K562 (cell line): Measurements from ENCODE around the gene SMCHD1. TPM values are rescaled to one million over a fixed set of nuclear protein-coding genes. Genes with fewer than 3 reads are reported as not detected.
A peak's percentile ranks its signal among the peaks of the same experiment; 100 is the strongest.

Experiments
- ATAC-seq: fragments of 200-7000 bp; cut with Tn5 transposase; 3 replicates; pipeline ENCODE4 v1.9.1; 2020; ENCODE audit warnings: moderate library complexity
- BruUV-seq: library from RNA; stranded (reverse); fragments of 400-500 nt; replicated peaks from 2 replicates; lab custom pipeline; 2021; lab: Mats Ljungman, UMichigan
- CTCF ChIA-PET: fragments of 300-600 bp; formaldehyde crosslinking; extraction: SDS; loops from one replicate; lab custom pipeline; 2021; ENCODE audit warnings: low intra/inter-chr PET ratio; lab: Yijun Ruan, JAX
- POLR2A ChIA-PET: fragments of 300-600, 350-650 bp; sonication (Branson Sonifier 250); formaldehyde crosslinking; extraction: SDS; loops from one replicate; lab custom pipeline; 2021; ENCODE audit warnings: antibody characterized with exemption, inconsistent platforms; lab: Yijun Ruan, JAX
- DNase-seq, 4 experiments: peaks; one replicate each; pipeline versions ENCODE4 v3.0.0 to v3.0.0-alpha.2; 2011 to 2018; ENCODE audit warnings: low spot score in 3 of 4, mixed read lengths in 3 of 4; ENCODE audit errors: extremely low read depth in 1 of 4
- FAIRE-seq: peaks from 2 replicates; lab custom pipeline; 2011; peaks lifted over from hg19 to GRCh38; lab: Jason Lieb, UNC
- H2AFZ ChIP-seq: 2 replicates; pipeline ENCODE4 v1.6.0; 2011; ENCODE audit warnings: low read depth, low read length, control low read depth, inconsistent platforms
- H3K27ac ChIP-seq: fragments of 200-600 bp; 3 replicates; pipeline ENCODE4 v1.8.0; 2011; ENCODE audit warnings: low read depth, mild to moderate bottlenecking, control low read depth, inconsistent platforms, low read length, moderate library complexity, mixed read lengths; ENCODE audit errors: extremely low read depth
- H3K27me3 ChIP-seq, 2 experiments: fragments of 300-600 bp in 1 of 2; 2 replicates in 1 of 2; 3 replicates in 1 of 2; pipeline versions ENCODE4 v1.6.0 to v1.8.0; 2011; ENCODE audit warnings: inconsistent platforms in 2 of 2, low read length in 2 of 2, mild to moderate bottlenecking in 1 of 2, mixed read lengths in 1 of 2, moderate library complexity in 1 of 2; ENCODE audit not compliant: control insufficient read depth in 2 of 2, insufficient read depth in 2 of 2
- H3K36me3 ChIP-seq: fragments of 300-600 bp; 3 replicates; pipeline ENCODE4 v1.8.0; 2011; ENCODE audit warnings: mild to moderate bottlenecking, low read length, inconsistent platforms; ENCODE audit not compliant: control insufficient read depth, insufficient read depth
- H3K4me1 ChIP-seq, 2 experiments: fragments of 200-600 bp in 1 of 2; replicated peaks in 1 of 2; 2 replicates in 1 of 2; 3 replicates in 1 of 2; pipeline versions ENCODE4 v1.5.1 to v1.8.0; 2011; ENCODE audit warnings: inconsistent platforms in 2 of 2, low read length in 2 of 2, mild to moderate bottlenecking in 1 of 2, mixed read lengths in 1 of 2, moderate library complexity in 1 of 2; ENCODE audit not compliant: control insufficient read depth in 2 of 2, insufficient read depth in 2 of 2
- H3K4me2 ChIP-seq: 2 replicates; pipeline ENCODE4 v1.6.1; 2011; ENCODE audit warnings: low read length, control low read depth, inconsistent platforms, mixed read lengths; ENCODE audit not compliant: insufficient read depth
- H3K4me3 ChIP-seq: fragments of 200-600 bp; sonication (generic), shearing (Covaris generic); 2 replicates; pipeline ENCODE4 v1.5.1; 2016; ENCODE audit warnings: control low read depth, inconsistent platforms
- H3K79me2 ChIP-seq: fragments of 200-600 bp; 3 replicates; pipeline ENCODE4 v1.8.0; 2011; ENCODE audit warnings: low read length, inconsistent platforms; ENCODE audit not compliant: control insufficient read depth, insufficient read depth
- H3K9ac ChIP-seq, 2 experiments: 2 replicates each; pipeline versions ENCODE4 v1.6.0 to v1.6.1; 2011; ENCODE audit warnings: low read depth in 2 of 2, low read length in 2 of 2, control low read depth in 1 of 2, inconsistent platforms in 1 of 2, mild to moderate bottlenecking in 1 of 2, mixed read lengths in 1 of 2; ENCODE audit not compliant: insufficient read depth in 1 of 2
- H3K9me1 ChIP-seq: one replicate; pipeline ENCODE4 v1.6.0; 2011; ENCODE audit warnings: inconsistent platforms, mild to moderate bottlenecking, low read length, moderate library complexity; ENCODE audit not compliant: control insufficient read depth, insufficient read depth
- H3K9me3 ChIP-seq: replicated peaks from 2 replicates; pipeline ENCODE4 v1.5.1; 2011; ENCODE audit warnings: low read depth, low read length, inconsistent platforms; ENCODE audit not compliant: control insufficient read depth, insufficient read depth
- H4K20me1 ChIP-seq: replicated peaks from 2 replicates; pipeline ENCODE4 v1.6.1; 2011; ENCODE audit warnings: low read length, inconsistent platforms, mixed read lengths; ENCODE audit not compliant: control insufficient read depth, insufficient read depth
- AFF1 ChIP-seq, 2 experiments: fragments of 450-650 bp; IDR thresholded peaks; 2 replicates each; pipeline ENCODE4 v1.6.1; 2018; ENCODE audit warnings: mild to moderate bottlenecking in 2 of 2, low read depth in 1 of 2; ENCODE audit not compliant: partially characterized antibody in 2 of 2
- CHAMP1 ChIP-seq: fragments of 450-650 bp; IDR thresholded peaks from 2 replicates; pipeline ENCODE4 v1.6.1; 2016; ENCODE audit warnings: mild to moderate bottlenecking
- ETS2 ChIP-seq: IDR thresholded peaks from 2 replicates; pipeline ENCODE4 v1.6.1; 2016; ENCODE audit warnings: borderline replicate concordance, missing genetic modification characterization, mild to moderate bottlenecking, moderate library complexity, missing compliant biosample characterization; ENCODE audit not compliant: poor library complexity, severe bottlenecking
- NFIX ChIP-seq: fragments of 250-450 bp; sonication (Bioruptor Pico); IDR thresholded peaks from 2 replicates; pipeline ENCODE4 v1.4.0; 2020; ENCODE audit warnings: low read depth, mild to moderate bottlenecking, moderate library complexity
- POU5F1 ChIP-seq: fragments of 150-350 bp; IDR thresholded peaks from 2 replicates; pipeline ENCODE4 v1.6.1; 2014; ENCODE audit warnings: borderline replicate concordance, low read length, low read depth, mild to moderate bottlenecking; ENCODE audit not compliant: partially characterized antibody
- RAD21 ChIP-seq, 2 experiments: fragments of 250-450 bp in 1 of 2; fragments of 450-650 bp in 1 of 2; sonication (Bioruptor Pico) in 1 of 2; formaldehyde crosslinking in 1 of 2; IDR thresholded peaks in 1 of 2; conservative IDR thresholded peaks in 1 of 2; 2 replicates each; pipeline versions ENCODE4 v1.4.0 to v1.8.0; 2020 to 2022; ENCODE audit warnings: mild to moderate bottlenecking in 2 of 2, moderate library complexity in 1 of 2
- XRCC4 ChIP-seq: IDR thresholded peaks from one replicate; pipeline ENCODE4 v1.6.1; 2011; ENCODE audit not compliant: insufficient read depth, insufficient read length; ENCODE audit errors: extremely low read depth
- ZNF354B ChIP-seq: fragments of 250-450 bp; sonication (Bioruptor Pico); IDR thresholded peaks from 2 replicates; pipeline ENCODE4 v1.4.0; 2020
- ZNF398 ChIP-seq: fragments of 250-450 bp; sonication (Bioruptor Pico); IDR thresholded peaks from 2 replicates; pipeline ENCODE4 v1.8.0; 2021; ENCODE audit warnings: moderate library complexity, mild to moderate bottlenecking, inconsistent platforms
- ZNF507 ChIP-seq: conservative IDR thresholded peaks from 2 replicates; pipeline ENCODE4 v1.6.1; 2017; ENCODE audit warnings: missing genetic modification characterization, missing compliant biosample characterization
- WGBS: fragments of 100-300 bp; shearing (Covaris generic); methylation state at CpG from one replicate; pipeline ENCODE4 v1.1.6; 2016; ENCODE audit warnings: low coverage, mixed read lengths; ENCODE audit not compliant: insufficient coverage; ENCODE audit errors: missing lambda C conversion rate; 5-methylcytosine and 5-hydroxymethylcytosine counted together
- in situ Hi-C: fragments of 300-500 bp; cut with MboI; formaldehyde crosslinking; loops from 4 replicates; pipeline ENCODE4 v1.15.0; 2018; ENCODE audit warnings: inconsistent platforms, mixed read lengths
- intact Hi-C: fragments of 100-400 bp; cut with micrococcal nuclease; formaldehyde crosslinking; loops from 2 replicates; pipeline ENCODE4 v1.14.2; 2022
- polyA plus RNA-seq, 8 experiments: library from polyadenylated mRNA; depleted of rRNA in 4 of 8; stranded (reverse) in 5 of 8; unstranded in 3 of 8; fragments of >200 nt; fragmentation: Nextera tagmentation in 2 of 8; fragmentation: Illumina TruSeq in 1 of 8; extraction: Ambion mirVana in 2 of 8; extraction: Trizol in 1 of 8; gene quantifications; 2 replicates each; pipeline versions ENCODE4 v1.2.1 to v1.2.3, GENCODE V29; 2011 to 2014; ENCODE audit warnings: inconsistent platforms in 1 of 8, missing spikeins in 1 of 8
- total RNA-seq, 7 experiments: library from RNA; depleted of rRNA in 6 of 7; stranded (reverse); fragments of >200 nt in 6 of 7; fragmentation: Illumina TruSeq in 2 of 7; extraction: Trizol in 2 of 7; gene quantifications; 2 replicates each; pipeline versions ENCODE4 v1.2.1 to v1.2.3, GENCODE V29; 2011 to 2021; ENCODE audit warnings: low replicate concordance in 1 of 7

SMCHD1 gene
- total and polyA plus RNA-seq, 9 of the 15 experiments (the other 6 are each of a cell fraction or from before 2014, with no cell fraction given), result 6.3 to 144 (median 72.7) TPM

GRCh38 chr18:2636126-2636631 is 19.3 kb upstream of the SMCHD1 start (continued):
- TF ChIP-seq AFF1 (IDR thresholded peaks at IDR 0.05; ENCODE audit: low read depth in 1 of 2, partially characterized antibody in 2 of 2), result peak in 1 of 2 experiments; percentile 80

GRCh38 chr18:2641638-2642037 is 13.9 kb upstream of the SMCHD1 start:
- ATAC-seq, result no peak
- no peak overlapping the region for H3K27ac ChIP-seq
- H3K9ac ChIP-seq, result no peak overlapping the region

More at GRCh38 chr18:2641638-2642037, 13.9 kb upstream of the SMCHD1 start:
- intact Hi-C loops (no loop called here), in situ Hi-C loops (no loop called here)
- WGBS, result 10% methylated on average over 2 of the region's 2 CpGs
- Histone ChIP-seq H3K4me3 (no peak overlapping the region), H3K4me1 (no peaks in the 10 kb centered on the region), H2AFZ (no peak overlapping the region), H3K9me3 (no peaks in the 10 kb centered on the region), H3K79me2 (no peaks in the 10 kb centered on the region), H3K27me3 (0 out of 5 replicates have a peak, but pooled peaks cover 0 to 4% of the 10 kb centered on the region in 2 experiments), H3K4me2 (no peak overlapping the region), H3K36me3 (no peaks in the 10 kb centered on the region), H3K9me1 (no peaks in the 10 kb centered on the region)
- ChIA-PET CTCF (interaction anchor here (0.7 kb wide), 1 partner anchor 215 kb away, joined by 6 read pairs; no protein-coding TSS in a partner anchor), POLR2A (interaction anchor here (0.7 to 3.3 kb wide), 3 partner anchors 12 to 20 kb away, joined by 4 to 13 read pairs (median 4); partner anchors contain the start of gene SMCHD1)
- FAIRE-seq, result no peak
- no peak for TF ChIP-seq ZNF398 (CRISPR knock-in tag)
- TF ChIP-seq ZNF354B (CRISPR knock-in tag), result no peak
- no peak for TF ChIP-seq ZNF507 (tag)
- no peak for TF ChIP-seq XRCC4
- no peak for TF ChIP-seq RAD21 (CRISPR knock-in tag; conservative IDR thresholded peaks at IDR 0.05 in 1 of 2, IDR thresholded peaks at IDR 0.05 in 1 of 2)
- TF ChIP-seq CHAMP1, result no peak
- no peak for TF ChIP-seq NFIX (CRISPR knock-in tag)
- no peak for TF ChIP-seq POU5F1
- TF ChIP-seq ETS2, result no peak
- TF ChIP-seq, all 486 proteins: peak for 0
- no TSS peak for BruUV-seq
- H4K20me1 ChIP-seq, result no peaks in the 10 kb centered on the region
- DNase-seq, result peak in 1 of 4 experiments; percentile 7
